K562 (cell line): ENCODE results near the gene SUV39H2. TPM values are rescaled to one million over a fixed set of nuclear protein-coding genes. Genes with fewer than 3 reads are reported as not detected.
A peak's percentile ranks its signal among the peaks of the same experiment; 100 is the strongest.

ENCODE experiments used
- ATAC-seq: fragments of 200-7000 bp; cut with Tn5 transposase; 3 replicates; pipeline ENCODE4 v1.9.1; 2020; ENCODE audit warnings: moderate library complexity
- BruUV-seq: library from RNA; stranded (reverse); fragments of 400-500 nt; replicated peaks from 2 replicates; lab custom pipeline; 2021; lab: Mats Ljungman, UMichigan
- CTCF ChIA-PET: fragments of 300-600 bp; formaldehyde crosslinking; extraction: SDS; loops from one replicate; lab custom pipeline; 2021; ENCODE audit warnings: low intra/inter-chr PET ratio; lab: Yijun Ruan, JAX
- POLR2A ChIA-PET: fragments of 300-600, 350-650 bp; sonication (Branson Sonifier 250); formaldehyde crosslinking; extraction: SDS; loops from one replicate; lab custom pipeline; 2021; ENCODE audit warnings: antibody characterized with exemption, inconsistent platforms; lab: Yijun Ruan, JAX
- DNase-seq, 4 experiments: peaks; one replicate each; pipeline versions ENCODE4 v3.0.0 to v3.0.0-alpha.2; 2011 to 2018; ENCODE audit warnings: low spot score in 3 of 4, mixed read lengths in 3 of 4; ENCODE audit errors: extremely low read depth in 1 of 4
- FAIRE-seq: peaks from 2 replicates; lab custom pipeline; 2011; peaks lifted over from hg19 to GRCh38; lab: Jason Lieb, UNC
- H2AFZ ChIP-seq: 2 replicates; pipeline ENCODE4 v1.6.0; 2011; ENCODE audit warnings: low read depth, low read length, control low read depth, inconsistent platforms
- H3K27ac ChIP-seq: fragments of 200-600 bp; 3 replicates; pipeline ENCODE4 v1.8.0; 2011; ENCODE audit warnings: low read depth, mild to moderate bottlenecking, control low read depth, inconsistent platforms, low read length, moderate library complexity, mixed read lengths; ENCODE audit errors: extremely low read depth
- H3K27me3 ChIP-seq, 2 experiments: fragments of 300-600 bp in 1 of 2; 2 replicates in 1 of 2; 3 replicates in 1 of 2; pipeline versions ENCODE4 v1.6.0 to v1.8.0; 2011; ENCODE audit warnings: inconsistent platforms in 2 of 2, low read length in 2 of 2, mild to moderate bottlenecking in 1 of 2, mixed read lengths in 1 of 2, moderate library complexity in 1 of 2; ENCODE audit not compliant: control insufficient read depth in 2 of 2, insufficient read depth in 2 of 2
- H3K36me3 ChIP-seq: fragments of 300-600 bp; 3 replicates; pipeline ENCODE4 v1.8.0; 2011; ENCODE audit warnings: mild to moderate bottlenecking, low read length, inconsistent platforms; ENCODE audit not compliant: control insufficient read depth, insufficient read depth
- H3K4me1 ChIP-seq, 2 experiments: fragments of 200-600 bp in 1 of 2; replicated peaks in 1 of 2; 2 replicates in 1 of 2; 3 replicates in 1 of 2; pipeline versions ENCODE4 v1.5.1 to v1.8.0; 2011; ENCODE audit warnings: inconsistent platforms in 2 of 2, low read length in 2 of 2, mild to moderate bottlenecking in 1 of 2, mixed read lengths in 1 of 2, moderate library complexity in 1 of 2; ENCODE audit not compliant: control insufficient read depth in 2 of 2, insufficient read depth in 2 of 2
- H3K4me2 ChIP-seq: 2 replicates; pipeline ENCODE4 v1.6.1; 2011; ENCODE audit warnings: low read length, control low read depth, inconsistent platforms, mixed read lengths; ENCODE audit not compliant: insufficient read depth
- H3K4me3 ChIP-seq: fragments of 200-600 bp; sonication (generic), shearing (Covaris generic); 2 replicates; pipeline ENCODE4 v1.5.1; 2016; ENCODE audit warnings: control low read depth, inconsistent platforms
- H3K79me2 ChIP-seq: fragments of 200-600 bp; 3 replicates; pipeline ENCODE4 v1.8.0; 2011; ENCODE audit warnings: low read length, inconsistent platforms; ENCODE audit not compliant: control insufficient read depth, insufficient read depth
- H3K9ac ChIP-seq, 2 experiments: 2 replicates each; pipeline versions ENCODE4 v1.6.0 to v1.6.1; 2011; ENCODE audit warnings: low read depth in 2 of 2, low read length in 2 of 2, control low read depth in 1 of 2, inconsistent platforms in 1 of 2, mild to moderate bottlenecking in 1 of 2, mixed read lengths in 1 of 2; ENCODE audit not compliant: insufficient read depth in 1 of 2
- H3K9me1 ChIP-seq: one replicate; pipeline ENCODE4 v1.6.0; 2011; ENCODE audit warnings: inconsistent platforms, mild to moderate bottlenecking, low read length, moderate library complexity; ENCODE audit not compliant: control insufficient read depth, insufficient read depth
- H3K9me3 ChIP-seq: replicated peaks from 2 replicates; pipeline ENCODE4 v1.5.1; 2011; ENCODE audit warnings: low read depth, low read length, inconsistent platforms; ENCODE audit not compliant: control insufficient read depth, insufficient read depth
- H4K20me1 ChIP-seq: replicated peaks from 2 replicates; pipeline ENCODE4 v1.6.1; 2011; ENCODE audit warnings: low read length, inconsistent platforms, mixed read lengths; ENCODE audit not compliant: control insufficient read depth, insufficient read depth
- BCL6 ChIP-seq: fragments of 250-450 bp; sonication (Bioruptor Pico); IDR thresholded peaks from 2 replicates; pipeline ENCODE4 v1.4.0; 2020
- CBX8 ChIP-seq: fragments of 200-600 bp; sonication (generic); IDR thresholded peaks from 2 replicates; pipeline ENCODE4 v1.6.1; 2012; ENCODE audit warnings: borderline replicate concordance, mixed run types, low read depth, mild to moderate bottlenecking, moderate library complexity, mixed read lengths, low read length, control low read depth, inconsistent platforms; ENCODE audit not compliant: poor library complexity, severe bottlenecking; ENCODE audit errors: extremely low read depth
- CEBPG ChIP-seq, 3 experiments: fragments of 200-800 bp in 1 of 3; sonication (Bioruptor generic) in 1 of 3; sonication (generic) in 1 of 3; formaldehyde crosslinking in 1 of 3; IDR thresholded peaks in 2 of 3; conservative IDR thresholded peaks in 1 of 3; 2 replicates each; pipeline versions ENCODE4 v1.6.1 to v1.8.0; 2016 to 2022; ENCODE audit warnings: missing compliant biosample characterization in 2 of 3, missing genetic modification characterization in 2 of 3, mild to moderate bottlenecking in 1 of 3, missing genetic modification reagents in 1 of 3
- MEF2D ChIP-seq: conservative IDR thresholded peaks from 2 replicates; pipeline ENCODE4 v1.6.1; 2016; ENCODE audit warnings: low read depth, missing genetic modification characterization, missing compliant biosample characterization
- RBM17 ChIP-seq: fragments of 200-400 bp; formaldehyde crosslinking; IDR thresholded peaks from 2 replicates; pipeline ENCODE4 v1.6.1; 2017; ENCODE audit warnings: low read depth, mild to moderate bottlenecking, low read length, borderline replicate concordance
- TAL1 ChIP-seq: fragments of 450-650 bp; IDR thresholded peaks from 2 replicates; pipeline ENCODE4 v1.6.1; 2016; ENCODE audit warnings: mild to moderate bottlenecking
- THRAP3 ChIP-seq: fragments of 450-650 bp; IDR thresholded peaks from 2 replicates; pipeline ENCODE4 v1.6.1; 2016; ENCODE audit warnings: mild to moderate bottlenecking, inconsistent platforms, borderline replicate concordance
- USF1 ChIP-seq: sonication (generic); formaldehyde crosslinking; IDR thresholded peaks from 2 replicates; pipeline ENCODE4 v1.9.0; 2022; ENCODE audit warnings: mild to moderate bottlenecking, missing genetic modification reagents
- ZBTB34 ChIP-seq: fragments of 250-450 bp; sonication (Bioruptor Pico); IDR thresholded peaks from 2 replicates; pipeline ENCODE4 v1.8.0; 2021; ENCODE audit warnings: mild to moderate bottlenecking, moderate library complexity
- ZNF274 ChIP-seq: IDR thresholded peaks from 2 replicates; pipeline ENCODE4 v1.6.1; 2011; ENCODE audit warnings: low read depth, mild to moderate bottlenecking, low read length, moderate library complexity, borderline replicate concordance
- ZNF41 ChIP-seq: fragments of 250-450 bp; sonication (Bioruptor Pico); conservative IDR thresholded peaks from 2 replicates; pipeline ENCODE4 v1.4.0; 2020; ENCODE audit warnings: mild to moderate bottlenecking
- ZNF778 ChIP-seq: fragments of 450-650 bp; formaldehyde crosslinking; IDR thresholded peaks from 2 replicates; pipeline ENCODE4 v1.4.0; 2020; ENCODE audit warnings: mild to moderate bottlenecking, moderate library complexity
- in situ Hi-C: fragments of 300-500 bp; cut with MboI; formaldehyde crosslinking; loops from 4 replicates; pipeline ENCODE4 v1.15.0; 2018; ENCODE audit warnings: inconsistent platforms, mixed read lengths
- intact Hi-C: fragments of 100-400 bp; cut with micrococcal nuclease; formaldehyde crosslinking; loops from 2 replicates; pipeline ENCODE4 v1.14.2; 2022
- polyA plus RNA-seq, 8 experiments: library from polyadenylated mRNA; depleted of rRNA in 4 of 8; stranded (reverse) in 5 of 8; unstranded in 3 of 8; fragments of >200 nt; fragmentation: Nextera tagmentation in 2 of 8; fragmentation: Illumina TruSeq in 1 of 8; extraction: Ambion mirVana in 2 of 8; extraction: Trizol in 1 of 8; gene quantifications; 2 replicates each; pipeline versions ENCODE4 v1.2.1 to v1.2.3, GENCODE V29; 2011 to 2014; ENCODE audit warnings: inconsistent platforms in 1 of 8, missing spikeins in 1 of 8
- total RNA-seq, 7 experiments: library from RNA; depleted of rRNA in 6 of 7; stranded (reverse); fragments of >200 nt in 6 of 7; fragmentation: Illumina TruSeq in 2 of 7; extraction: Trizol in 2 of 7; gene quantifications; 2 replicates each; pipeline versions ENCODE4 v1.2.1 to v1.2.3, GENCODE V29; 2011 to 2021; ENCODE audit warnings: low replicate concordance in 1 of 7
- TF ChIP-seq, protein P1 (sequence below): fragments of 250-450 bp; sonication (Bioruptor Pico); IDR thresholded peaks from 2 replicates; pipeline ENCODE4 v1.8.0; 2022; ENCODE audit warnings: moderate library complexity, mild to moderate bottlenecking, inconsistent platforms
- TF ChIP-seq, protein P2 (sequence below): sonication (generic); formaldehyde crosslinking; IDR thresholded peaks from 2 replicates; pipeline ENCODE4 v1.8.0; 2022; ENCODE audit warnings: mild to moderate bottlenecking, missing genetic modification reagents
- TF ChIP-seq, protein P3 (sequence below), 2 experiments: fragments of 450-650 bp in 1 of 2; sonication (generic) in 1 of 2; formaldehyde crosslinking in 1 of 2; IDR thresholded peaks in 1 of 2; conservative IDR thresholded peaks in 1 of 2; 2 replicates each; pipeline versions ENCODE4 v1.6.1 to v1.8.1; 2016 to 2023; ENCODE audit warnings: mild to moderate bottlenecking in 2 of 2, moderate library complexity in 2 of 2, inconsistent platforms in 1 of 2, missing genetic modification reagents in 1 of 2

SUV39H2 gene
- total and polyA plus RNA-seq, 9 of the 15 experiments (the other 6 are each of a cell fraction or from before 2014, with no cell fraction given) = 24.1 to 54.3 (median 41.3) TPM

- TF ChIP-seq, protein P1, sequence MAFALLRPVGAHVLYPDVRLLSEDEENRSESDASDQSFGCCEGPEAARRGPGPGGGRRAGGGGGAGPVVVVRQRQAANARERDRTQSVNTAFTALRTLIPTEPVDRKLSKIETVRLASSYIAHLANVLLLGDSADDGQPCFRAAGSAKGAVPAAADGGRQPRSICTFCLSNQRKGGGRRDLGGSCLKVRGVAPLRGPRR (CRISPR knock-in tag) = no peak
- TF ChIP-seq MEF2D (tag) (no peak), ZBTB34 (no peak), TAL1 (no peak)
- TF ChIP-seq, protein P2, sequence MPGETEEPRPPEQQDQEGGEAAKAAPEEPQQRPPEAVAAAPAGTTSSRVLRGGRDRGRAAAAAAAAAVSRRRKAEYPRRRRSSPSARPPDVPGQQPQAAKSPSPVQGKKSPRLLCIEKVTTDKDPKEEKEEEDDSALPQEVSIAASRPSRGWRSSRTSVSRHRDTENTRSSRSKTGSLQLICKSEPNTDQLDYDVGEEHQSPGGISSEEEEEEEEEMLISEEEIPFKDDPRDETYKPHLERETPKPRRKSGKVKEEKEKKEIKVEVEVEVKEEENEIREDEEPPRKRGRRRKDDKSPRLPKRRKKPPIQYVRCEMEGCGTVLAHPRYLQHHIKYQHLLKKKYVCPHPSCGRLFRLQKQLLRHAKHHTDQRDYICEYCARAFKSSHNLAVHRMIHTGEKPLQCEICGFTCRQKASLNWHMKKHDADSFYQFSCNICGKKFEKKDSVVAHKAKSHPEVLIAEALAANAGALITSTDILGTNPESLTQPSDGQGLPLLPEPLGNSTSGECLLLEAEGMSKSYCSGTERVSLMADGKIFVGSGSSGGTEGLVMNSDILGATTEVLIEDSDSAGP (CRISPR knock-in tag) = no peak
- TF ChIP-seq, all 486 proteins: peak for 0
Observed at GRCh38 chr10:14859043-14859442, 19.6 kb upstream of the SUV39H2 start (continued).

DNA sequence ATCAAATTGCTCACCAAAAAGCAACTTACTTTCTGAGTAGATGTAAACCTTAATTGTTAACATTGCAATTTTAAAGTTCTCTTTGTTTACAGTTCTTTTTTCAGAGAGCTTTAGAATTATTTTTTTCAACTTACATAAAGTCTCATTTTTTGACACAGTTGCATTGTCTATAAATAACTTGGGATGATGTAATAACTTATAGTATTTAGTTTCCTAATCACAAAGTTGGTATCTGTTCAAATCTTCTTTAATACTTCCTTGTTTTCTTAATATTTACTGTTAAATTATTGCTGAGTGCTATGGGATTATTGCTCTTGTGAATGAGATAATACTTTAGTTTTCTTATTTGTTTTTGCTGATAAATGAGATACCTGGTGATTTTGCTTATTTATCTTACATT is 18.9 kb upstream of the SUV39H2 start:
- BruUV-seq = no TSS peak
- H3K79me2 ChIP-seq = no peaks in the 10 kb centered on the region
- no peak overlapping the region for H3K9ac ChIP-seq
- ChIA-PET CTCF (no interaction called here), POLR2A (interaction anchor here (0.8 kb wide), 1 partner anchor 12 kb away, joined by 3 read pairs; no protein-coding TSS in a partner anchor)
- intact Hi-C loops = no loop called here
- no peaks in the 10 kb centered on the region for H3K9me3 ChIP-seq
- no peak for FAIRE-seq
- in situ Hi-C loops = no loop called here
- no peak overlapping the region for H2AFZ ChIP-seq
- no peak overlapping the region for H3K4me3 ChIP-seq
- H4K20me1 ChIP-seq = no peaks in the 10 kb centered on the region; the same call in 1 of the 2 replicates
- H3K27me3 ChIP-seq = no peaks in the 10 kb centered on the region
- ATAC-seq = no peak
- no peak overlapping the region for H3K27ac ChIP-seq
- H3K4me1 ChIP-seq = no peaks in the 10 kb centered on the region
- H3K4me2 ChIP-seq = no peak overlapping the region
- no peak for DNase-seq
- H3K36me3 ChIP-seq = peaks cover 56% of the 10 kb centered on the region; the same call in 2 of the 3 replicates
- H3K9me1 ChIP-seq = no peaks in the 10 kb centered on the region
- TF ChIP-seq RBM17 = no peak
- TF ChIP-seq, protein P3, sequence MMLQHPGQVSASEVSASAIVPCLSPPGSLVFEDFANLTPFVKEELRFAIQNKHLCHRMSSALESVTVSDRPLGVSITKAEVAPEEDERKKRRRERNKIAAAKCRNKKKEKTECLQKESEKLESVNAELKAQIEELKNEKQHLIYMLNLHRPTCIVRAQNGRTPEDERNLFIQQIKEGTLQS (IDR thresholded peaks at IDR 0.05) = peak; percentile 51
- TF ChIP-seq, protein P3 (CRISPR knock-in tag; conservative IDR thresholded peaks at IDR 0.05) = no peak
- no peak for TF ChIP-seq BCL6 (CRISPR knock-in tag)
- no peak for TF ChIP-seq ZNF41 (CRISPR knock-in tag)
- TF ChIP-seq CBX8 = no peak
- no peak for TF ChIP-seq ZNF274
- TF ChIP-seq USF1 (CRISPR knock-in tag) = no peak
- TF ChIP-seq CEBPG (CRISPR knock-in tag; IDR thresholded peaks at IDR 0.05) = no peak
- TF ChIP-seq CEBPG (tag; conservative IDR thresholded peaks at IDR 0.05 in 1 of 2, IDR thresholded peaks at IDR 0.05 in 1 of 2) = peak; percentile 24 to 45; a peak in 2 of 4 replicates
- TF ChIP-seq ZNF778 (CRISPR knock-in tag) = no peak
- no peak for TF ChIP-seq THRAP3
